Measurements from ENCODE around the gene TMEM117.

Gene TMEM117

GRCh38 chr12:44260581-44260980 lies 424.7 kb downstream of the TMEM117 start:
- in situ Hi-C loops (cut with MboI; ENCODE audit: low sequenced_read_pairs), result no loop called here

- in situ Hi-C loops (cut with MboI; ENCODE audit: low sequenced_read_pairs), result no loop called here
Measured at GRCh38 chr12:44285321-44285960, 449.6 kb downstream of the TMEM117 start.

- in situ Hi-C loops (cut with MboI; ENCODE audit: low sequenced_read_pairs), result no loop called here
Measured at GRCh38 chr12:44286336-44286735, 450.5 kb downstream of the TMEM117 start.

- in situ Hi-C loops (cut with MboI; ENCODE audit: low sequenced_read_pairs), result no loop called here
Measured at GRCh38 chr12:44286821-44287505, 451.1 kb downstream of the TMEM117 start.

- in situ Hi-C loops (cut with MboI; ENCODE audit: low sequenced_read_pairs), result no loop called here
Measured at GRCh38 chr12:44287545-44287944, 451.7 kb downstream of the TMEM117 start.

GRCh38 chr12:44294649-44295048 lies 458.8 kb downstream of the TMEM117 start:
- in situ Hi-C loops (cut with MboI; ENCODE audit: low sequenced_read_pairs), result no loop called here

- in situ Hi-C loops (cut with MboI; ENCODE audit: low sequenced_read_pairs), result no loop called here
Measured at GRCh38 chr12:44295958-44296623, 460.2 kb downstream of the TMEM117 start.

- in situ Hi-C loops (cut with MboI; ENCODE audit: low sequenced_read_pairs), result no loop called here
Measured at GRCh38 chr12:44296624-44297197, 460.8 kb downstream of the TMEM117 start.

- in situ Hi-C loops (cut with MboI; ENCODE audit: low sequenced_read_pairs), result no loop called here
Measured at GRCh38 chr12:44299524-44299923, 463.6 kb downstream of the TMEM117 start.

- in situ Hi-C loops (cut with MboI; ENCODE audit: low sequenced_read_pairs), result no loop called here
Measured at GRCh38 chr12:44307506-44308168, 471.8 kb downstream of the TMEM117 start.

GRCh38 chr12:44313188-44313587 lies 477.3 kb downstream of the TMEM117 start:
- in situ Hi-C loops (cut with MboI; ENCODE audit: low sequenced_read_pairs), result no loop called here

- in situ Hi-C loops (cut with MboI; ENCODE audit: low sequenced_read_pairs), result no loop called here
Measured at GRCh38 chr12:44314007-44314500, 478.2 kb downstream of the TMEM117 start.

GRCh38 chr12:44317651-44318126 lies 481.8 kb downstream of the TMEM117 start:
- in situ Hi-C loops (cut with MboI; ENCODE audit: low sequenced_read_pairs), result no loop called here

GRCh38 chr12:44331269-44331668 lies 495.4 kb downstream of the TMEM117 start:
- in situ Hi-C loops (cut with MboI; ENCODE audit: low sequenced_read_pairs), result no loop called here

- in situ Hi-C loops (cut with MboI; ENCODE audit: low sequenced_read_pairs), result no loop called here
Measured at GRCh38 chr12:44334347-44334746, 498.5 kb downstream of the TMEM117 start.

GRCh38 chr12:44335030-44335429 lies 499.1 kb downstream of the TMEM117 start:
- in situ Hi-C loops (cut with MboI; ENCODE audit: low sequenced_read_pairs), result no loop called here

GRCh38 chr12:44336577-44336976 lies 500.7 kb downstream of the TMEM117 start:
- in situ Hi-C loops (cut with MboI; ENCODE audit: low sequenced_read_pairs), result no loop called here

GRCh38 chr12:44342371-44342770 lies 506.5 kb downstream of the TMEM117 start:
- in situ Hi-C loops (cut with MboI; ENCODE audit: low sequenced_read_pairs), result no loop called here

- in situ Hi-C loops (cut with MboI; ENCODE audit: low sequenced_read_pairs), result no loop called here
Measured at GRCh38 chr12:44347145-44347544, 511.3 kb downstream of the TMEM117 start.

GRCh38 chr12:44357494-44357893 lies 521.6 kb downstream of the TMEM117 start:
- in situ Hi-C loops (cut with MboI; ENCODE audit: low sequenced_read_pairs), result no loop called here

GRCh38 chr12:44358636-44359035 lies 522.8 kb downstream of the TMEM117 start:
- in situ Hi-C loops (cut with MboI; ENCODE audit: low sequenced_read_pairs), result no loop called here
